DND-41 (cell line): ENCODE measurements around the gene NINL.

Experiments
- ATAC-seq: fragments of 200-7000 bp; cut with Tn5 transposase; 3 replicates; pipeline ENCODE4 v1.9.1; 2021; ENCODE audit warnings: low read depth; ENCODE audit not compliant: insufficient read depth
- DNase-seq: peaks from one replicate; pipeline ENCODE4 v3.0.0-alpha.2; 2020
- H2AFZ ChIP-seq: 2 replicates; pipeline ENCODE4 v1.6.0; 2012; ENCODE audit warnings: low read depth, low read length
- H3K27ac ChIP-seq: 2 replicates; pipeline ENCODE4 v1.5.1; 2012; ENCODE audit warnings: low read length, inconsistent platforms
- H3K27me3 ChIP-seq: fragments of 200-600 bp; sonication (generic); 2 replicates; pipeline ENCODE4 v1.6.0; 2012; ENCODE audit warnings: low read length, mild to moderate bottlenecking, inconsistent platforms; ENCODE audit not compliant: insufficient read depth, poor library complexity
- H3K36me3 ChIP-seq: 2 replicates; pipeline ENCODE4 v1.5.1; 2012; ENCODE audit warnings: low read length, inconsistent platforms; ENCODE audit not compliant: insufficient read depth
- H3K4me1 ChIP-seq: 2 replicates; pipeline ENCODE4 v1.5.1; 2012; ENCODE audit warnings: mild to moderate bottlenecking, low read length; ENCODE audit not compliant: insufficient read depth
- H3K4me2 ChIP-seq: 2 replicates; pipeline ENCODE4 v1.6.0; 2012; ENCODE audit warnings: mild to moderate bottlenecking, moderate library complexity, low read length, inconsistent platforms; ENCODE audit not compliant: insufficient read depth
- H3K4me3 ChIP-seq, 2 experiments: fragments of 200-600 bp in 1 of 2; shearing (Covaris generic) in 1 of 2; 2 replicates each; pipeline ENCODE4 v1.5.1; 2012 to 2016; ENCODE audit warnings: inconsistent platforms in 2 of 2, low read length in 2 of 2, mild to moderate bottlenecking in 2 of 2, low read depth in 1 of 2, moderate library complexity in 1 of 2
- H3K79me2 ChIP-seq: 2 replicates; pipeline ENCODE4 v1.6.0; 2012; ENCODE audit warnings: low read length, inconsistent platforms; ENCODE audit not compliant: insufficient read depth
- H3K9ac ChIP-seq: 2 replicates; pipeline ENCODE4 v1.6.0; 2012; ENCODE audit warnings: low read depth, mild to moderate bottlenecking, inconsistent platforms, low read length, moderate library complexity
- H3K9me3 ChIP-seq: 2 replicates; pipeline ENCODE4 v1.5.1; 2012; ENCODE audit warnings: low read length, moderate library complexity, mild to moderate bottlenecking, inconsistent platforms; ENCODE audit not compliant: insufficient read depth, severe bottlenecking
- H4K20me1 ChIP-seq: 2 replicates; pipeline ENCODE4 v1.6.0; 2012; ENCODE audit warnings: low read length; ENCODE audit not compliant: insufficient read depth
- EZH2 ChIP-seq: IDR thresholded peaks from 3 replicates; pipeline ENCODE4 v1.6.1; 2012; ENCODE audit warnings: borderline replicate concordance, low read depth, mild to moderate bottlenecking, moderate library complexity, low read length, inconsistent platforms; ENCODE audit not compliant: severe bottlenecking
- TF ChIP-seq, protein P1 (sequence below): IDR thresholded peaks from 2 replicates; pipeline ENCODE4 v1.5.1; 2012; ENCODE audit warnings: borderline replicate concordance, low read length, moderate library complexity, mild to moderate bottlenecking; ENCODE audit not compliant: poor library complexity, severe bottlenecking; ENCODE audit errors: extremely low read depth

NINL gene

GRCh38 chr20:25487306-25487705, 98.0 kb downstream of the NINL start:
- Histone ChIP-seq H3K36me3 (peaks cover 33% of the 10 kb centered on the region), H3K9ac (no peak overlapping the region), H3K27me3 (no peaks in the 10 kb centered on the region), H3K4me1 (peaks cover 56% of the 10 kb centered on the region), H3K27ac (peak overlapping the region; percentile 81), H3K9me3 (no peaks in the 10 kb centered on the region), H3K79me2 (no peaks in the 10 kb centered on the region), H4K20me1 (no peaks in the 10 kb centered on the region), H3K4me2 (no peak overlapping the region), H3K4me3 (no peak overlapping the region), H2AFZ (no peak overlapping the region)
- no peak for ATAC-seq
- DNase-seq = no peak
- no peak for TF ChIP-seq EZH2
- TF ChIP-seq, protein P1, sequence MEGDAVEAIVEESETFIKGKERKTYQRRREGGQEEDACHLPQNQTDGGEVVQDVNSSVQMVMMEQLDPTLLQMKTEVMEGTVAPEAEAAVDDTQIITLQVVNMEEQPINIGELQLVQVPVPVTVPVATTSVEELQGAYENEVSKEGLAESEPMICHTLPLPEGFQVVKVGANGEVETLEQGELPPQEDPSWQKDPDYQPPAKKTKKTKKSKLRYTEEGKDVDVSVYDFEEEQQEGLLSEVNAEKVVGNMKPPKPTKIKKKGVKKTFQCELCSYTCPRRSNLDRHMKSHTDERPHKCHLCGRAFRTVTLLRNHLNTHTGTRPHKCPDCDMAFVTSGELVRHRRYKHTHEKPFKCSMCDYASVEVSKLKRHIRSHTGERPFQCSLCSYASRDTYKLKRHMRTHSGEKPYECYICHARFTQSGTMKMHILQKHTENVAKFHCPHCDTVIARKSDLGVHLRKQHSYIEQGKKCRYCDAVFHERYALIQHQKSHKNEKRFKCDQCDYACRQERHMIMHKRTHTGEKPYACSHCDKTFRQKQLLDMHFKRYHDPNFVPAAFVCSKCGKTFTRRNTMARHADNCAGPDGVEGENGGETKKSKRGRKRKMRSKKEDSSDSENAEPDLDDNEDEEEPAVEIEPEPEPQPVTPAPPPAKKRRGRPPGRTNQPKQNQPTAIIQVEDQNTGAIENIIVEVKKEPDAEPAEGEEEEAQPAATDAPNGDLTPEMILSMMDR = no peak

- peak overlapping the region; percentile 36; the same call in 1 of the 2 replicates for H2AFZ ChIP-seq
- TF ChIP-seq, protein P1 = peak; percentile 32
- no peak for TF ChIP-seq EZH2
- peaks cover 36% of the 10 kb centered on the region for H3K36me3 ChIP-seq
- no peaks in the 10 kb centered on the region for H3K9me3 ChIP-seq
- no peaks in the 10 kb centered on the region for H4K20me1 ChIP-seq
- peak overlapping the region; percentile 63 for H3K4me2 ChIP-seq
- H3K79me2 ChIP-seq = no peaks in the 10 kb centered on the region
- DNase-seq (peak; percentile 97), ATAC-seq (peak; percentile 83)
- peak overlapping the region; percentile 45; the same call in 1 of the 2 replicates for H3K9ac ChIP-seq
- H3K27ac ChIP-seq = peak overlapping the region; percentile 81
- 0 out of 4 replicates have a peak overlapping the region, but pooled peaks of 1 of the 2 experiments have one; percentile 5 for H3K4me3 ChIP-seq
- H3K27me3 ChIP-seq = no peaks in the 10 kb centered on the region
- peaks cover 56% of the 10 kb centered on the region for H3K4me1 ChIP-seq
Measured at GRCh38 chr20:25486377-25486776, 99.0 kb downstream of the NINL start.

GRCh38 chr20:25485872-25486271, 99.5 kb downstream of the NINL start:
- no peaks in the 10 kb centered on the region for H3K9me3 ChIP-seq
- ATAC-seq = peak; percentile 48
- H3K9ac ChIP-seq = peak overlapping the region; percentile 45
- H3K36me3 ChIP-seq = peaks cover 34% of the 10 kb centered on the region
- H4K20me1 ChIP-seq = no peaks in the 10 kb centered on the region
- TF ChIP-seq, protein P1 = no peak
- peaks cover 56% of the 10 kb centered on the region for H3K4me1 ChIP-seq
- no peaks in the 10 kb centered on the region for H3K27me3 ChIP-seq
- H3K4me3 ChIP-seq = peak overlapping the region in 1 of 2 experiments; percentile 23; a peak in 1 of 4 replicates
- H2AFZ ChIP-seq = no peak overlapping the region; the same call in 1 of the 2 replicates
- peak overlapping the region; percentile 81 for H3K27ac ChIP-seq
- DNase-seq = peak; percentile 68
- peak overlapping the region; percentile 63 for H3K4me2 ChIP-seq
- no peaks in the 10 kb centered on the region for H3K79me2 ChIP-seq
